Non-pigmented ciliary epithelial cell (primary cell): Measurements from ENCODE around the gene CHTF18.

ENCODE experiments used
- DNase-seq: peaks from one replicate; pipeline ENCODE4 v3.0.0-alpha.2; 2010; ENCODE audit warnings: low read depth

Gene CHTF18

GRCh38 chr16:760545-761343 lies 27.7 kb upstream of the CHTF18 start, which contains the start of gene MSLN:
MSLN (plus strand) TSS chr16:760734; CDS start chr16:762681, 1,947 bp downstream.
- no peak for DNase-seq

DNA sequence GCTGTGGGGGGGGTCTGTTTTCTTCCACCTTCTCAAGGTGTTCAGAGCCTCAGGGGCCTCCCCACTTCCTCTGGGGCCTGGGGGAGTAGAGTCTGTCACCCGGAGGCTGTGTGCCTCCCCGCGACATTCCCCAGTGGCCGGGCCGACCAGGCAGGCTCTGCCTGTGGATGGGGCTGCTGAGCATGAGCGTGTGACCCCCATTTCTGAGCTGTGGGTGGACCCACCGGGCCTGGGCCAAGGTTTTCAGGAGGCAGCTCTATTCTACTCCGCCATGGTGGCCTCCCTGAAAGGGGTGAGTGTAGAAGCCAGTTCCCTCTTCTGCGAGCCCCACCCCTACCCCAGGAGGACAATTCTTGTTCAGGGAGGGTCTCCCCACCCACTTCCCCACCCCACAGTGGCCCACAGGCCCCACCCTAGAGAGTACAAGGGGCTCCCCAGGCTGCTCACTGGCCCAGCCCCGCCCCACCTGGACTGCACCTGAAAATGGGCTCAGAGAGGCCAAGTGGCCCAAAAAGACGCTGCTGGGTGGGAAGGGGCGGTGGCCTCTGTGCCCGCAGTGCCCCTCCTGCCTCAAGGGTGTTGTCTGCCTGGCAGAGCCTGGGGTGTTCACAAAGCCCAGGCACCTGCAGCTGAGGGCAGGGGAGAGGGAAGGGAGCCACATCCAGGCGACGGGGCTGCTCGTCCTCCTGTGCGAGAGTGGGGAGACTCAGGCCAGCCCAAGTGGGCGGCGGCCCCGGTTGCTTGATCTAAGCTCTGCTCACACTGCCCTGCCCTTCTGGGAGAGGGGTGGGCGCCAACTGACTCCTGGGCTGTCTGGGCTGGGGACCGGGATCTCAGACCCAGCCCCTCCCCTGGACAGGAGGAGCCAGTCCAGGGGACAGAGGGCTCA lies 26.6 kb upstream of the CHTF18 start:
- no peak for DNase-seq

DNA sequence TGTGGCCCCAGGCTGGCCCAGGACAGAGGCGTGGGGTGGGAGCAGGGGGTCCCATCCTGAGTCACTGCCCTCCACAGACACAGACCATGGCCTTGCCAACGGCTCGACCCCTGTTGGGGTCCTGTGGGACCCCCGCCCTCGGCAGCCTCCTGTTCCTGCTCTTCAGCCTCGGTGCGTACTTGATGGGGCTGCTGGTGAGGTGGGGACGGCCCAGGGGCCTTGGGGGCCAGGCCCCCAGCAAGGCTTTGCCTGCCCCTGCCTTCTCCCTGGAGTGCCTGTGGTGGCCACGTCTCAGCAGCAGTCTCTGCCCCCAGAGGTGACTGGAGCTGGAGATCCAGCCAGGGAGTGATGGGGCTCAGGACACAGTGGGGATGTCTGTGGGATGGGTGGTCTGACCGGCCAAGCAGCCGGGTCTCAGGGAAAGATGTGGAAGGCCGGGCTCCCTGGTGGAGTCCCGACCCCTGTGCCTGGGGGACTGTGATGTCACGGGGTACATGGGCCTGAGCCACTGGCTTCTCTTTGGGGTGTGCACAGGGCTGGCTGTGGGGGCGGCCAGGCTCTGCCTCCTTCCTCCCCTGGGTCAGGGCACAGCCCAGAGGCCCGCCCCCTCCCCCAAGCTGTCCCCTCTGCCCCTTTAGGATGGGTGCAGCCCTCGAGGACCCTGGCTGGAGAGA lies 25.7 kb upstream of the CHTF18 start:
- no peak for DNase-seq

DNA sequence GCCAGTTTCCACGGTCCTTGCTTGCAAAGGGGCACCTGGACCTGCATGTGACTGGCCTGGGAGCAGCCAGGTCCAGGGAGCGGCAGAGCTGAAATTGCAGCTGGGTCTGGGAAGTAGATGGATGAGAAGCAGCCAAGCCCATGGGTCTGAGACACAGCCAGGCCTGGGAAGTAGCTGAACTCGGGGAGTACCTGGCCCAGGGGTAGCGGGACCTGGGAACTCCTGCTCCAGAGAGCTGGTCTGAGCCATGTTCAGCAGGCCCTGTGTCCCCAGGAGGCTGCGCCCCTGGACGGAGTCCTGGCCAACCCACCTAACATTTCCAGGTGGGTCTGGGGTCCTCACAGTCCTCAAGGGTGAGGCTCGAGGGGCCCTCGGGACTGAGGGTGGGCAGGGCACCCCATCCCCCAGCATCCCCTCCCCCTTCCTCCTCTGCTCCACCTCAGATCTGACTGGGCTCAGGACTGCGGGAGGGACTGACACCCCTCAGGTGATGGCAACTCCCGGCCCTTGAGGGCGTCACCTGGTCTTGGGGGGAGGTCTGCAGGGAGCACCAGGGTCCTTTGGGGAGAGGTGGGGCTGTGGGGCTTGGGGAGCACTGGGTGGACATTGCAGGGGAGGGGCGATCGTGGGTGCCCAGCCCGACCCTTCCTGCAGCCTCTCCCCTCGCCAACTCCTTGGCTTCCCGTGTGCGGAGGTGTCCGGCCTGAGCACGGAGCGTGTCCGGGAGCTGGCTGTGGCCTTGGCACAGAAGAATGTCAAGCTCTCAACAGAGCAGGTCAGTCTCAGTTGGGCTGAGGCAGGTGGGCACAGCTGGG lies 24.8 kb upstream of the CHTF18 start:
- no peak for DNase-seq

- no peak for DNase-seq
Observed at GRCh38 chr16:764184-764750, 24.2 kb upstream of the CHTF18 start.

DNA sequence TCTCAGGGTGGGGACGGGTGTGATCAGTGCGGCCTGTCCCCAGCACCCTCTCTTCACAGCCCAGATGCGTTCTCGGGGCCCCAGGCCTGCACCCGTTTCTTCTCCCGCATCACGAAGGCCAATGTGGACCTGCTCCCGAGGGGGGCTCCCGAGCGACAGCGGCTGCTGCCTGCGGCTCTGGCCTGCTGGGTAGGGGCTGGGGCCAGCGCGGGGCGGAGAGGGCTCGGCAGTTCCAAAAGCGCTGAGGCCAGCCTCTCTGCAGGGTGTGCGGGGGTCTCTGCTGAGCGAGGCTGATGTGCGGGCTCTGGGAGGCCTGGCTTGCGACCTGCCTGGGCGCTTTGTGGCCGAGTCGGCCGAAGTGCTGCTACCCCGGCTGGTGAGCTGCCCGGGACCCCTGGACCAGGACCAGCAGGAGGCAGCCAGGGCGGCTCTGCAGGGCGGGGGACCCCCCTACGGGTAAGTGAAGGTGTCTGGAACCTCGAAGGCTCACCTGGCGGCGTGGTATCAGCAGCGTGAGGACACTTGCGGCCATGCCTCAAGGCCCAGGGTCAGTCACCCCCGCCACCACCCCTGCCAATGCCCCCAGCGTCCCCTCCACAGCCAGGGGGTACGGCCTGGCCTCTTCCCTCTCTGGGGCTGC lies 23.5 kb upstream of the CHTF18 start:
- no peak for DNase-seq

GRCh38 chr16:765488-765865 lies 22.9 kb upstream of the CHTF18 start:
- no peak for DNase-seq

GRCh38 chr16:766008-766819 lies 22.2 kb upstream of the CHTF18 start:
- DNase-seq, result no peak

DNA sequence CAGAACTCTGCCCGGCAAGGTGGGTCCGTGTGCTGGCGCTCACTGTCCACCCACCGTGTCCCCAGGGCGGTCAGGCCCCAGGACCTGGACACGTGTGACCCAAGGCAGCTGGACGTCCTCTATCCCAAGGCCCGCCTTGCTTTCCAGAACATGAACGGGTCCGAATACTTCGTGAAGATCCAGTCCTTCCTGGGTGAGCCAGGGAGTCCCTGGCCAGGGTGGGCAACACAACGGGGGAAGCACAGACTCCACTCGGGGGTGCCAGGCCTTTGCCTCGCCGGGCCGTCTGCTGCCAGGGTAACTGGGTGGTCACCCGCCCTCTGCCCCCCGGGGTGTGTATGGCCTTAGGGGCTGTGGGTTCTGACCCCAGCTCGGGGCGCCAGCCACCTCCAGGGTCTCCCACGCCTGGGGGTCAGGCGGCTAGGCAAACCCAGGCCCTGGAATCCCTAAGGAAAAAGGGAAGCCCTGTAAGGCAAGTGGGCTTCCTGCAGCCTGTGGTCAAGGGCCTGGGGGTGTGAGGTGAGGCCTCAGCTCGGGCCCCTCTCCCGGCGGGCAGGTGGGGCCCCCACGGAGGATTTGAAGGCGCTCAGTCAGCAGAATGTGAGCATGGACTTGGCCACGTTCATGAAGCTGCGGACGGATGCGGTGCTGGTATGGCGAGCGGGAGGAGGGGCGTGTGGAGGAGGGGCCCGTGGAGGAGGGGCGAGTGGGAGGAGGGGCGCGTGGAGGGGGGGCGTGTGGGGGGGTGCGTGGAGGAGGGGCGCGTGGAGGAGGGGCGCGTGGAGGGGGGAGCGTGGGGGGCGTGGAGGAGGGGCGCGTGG lies 21.4 kb upstream of the CHTF18 start:
- DNase-seq, result no peak

- no peak for DNase-seq
Observed at GRCh38 chr16:767743-768235, 20.6 kb upstream of the CHTF18 start.

DNA sequence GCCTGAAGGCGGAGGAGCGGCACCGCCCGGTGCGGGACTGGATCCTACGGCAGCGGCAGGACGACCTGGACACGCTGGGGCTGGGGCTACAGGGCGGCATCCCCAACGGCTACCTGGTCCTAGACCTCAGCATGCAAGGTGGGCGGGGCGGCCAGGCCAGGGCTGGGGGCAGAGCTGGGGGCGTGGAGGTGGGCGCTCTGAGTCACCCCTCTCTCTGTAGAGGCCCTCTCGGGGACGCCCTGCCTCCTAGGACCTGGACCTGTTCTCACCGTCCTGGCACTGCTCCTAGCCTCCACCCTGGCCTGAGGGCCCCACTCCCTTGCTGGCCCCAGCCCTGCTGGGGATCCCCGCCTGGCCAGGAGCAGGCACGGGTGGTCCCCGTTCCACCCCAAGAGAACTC lies 20.0 kb upstream of the CHTF18 start:
- DNase-seq, result no peak

DNA sequence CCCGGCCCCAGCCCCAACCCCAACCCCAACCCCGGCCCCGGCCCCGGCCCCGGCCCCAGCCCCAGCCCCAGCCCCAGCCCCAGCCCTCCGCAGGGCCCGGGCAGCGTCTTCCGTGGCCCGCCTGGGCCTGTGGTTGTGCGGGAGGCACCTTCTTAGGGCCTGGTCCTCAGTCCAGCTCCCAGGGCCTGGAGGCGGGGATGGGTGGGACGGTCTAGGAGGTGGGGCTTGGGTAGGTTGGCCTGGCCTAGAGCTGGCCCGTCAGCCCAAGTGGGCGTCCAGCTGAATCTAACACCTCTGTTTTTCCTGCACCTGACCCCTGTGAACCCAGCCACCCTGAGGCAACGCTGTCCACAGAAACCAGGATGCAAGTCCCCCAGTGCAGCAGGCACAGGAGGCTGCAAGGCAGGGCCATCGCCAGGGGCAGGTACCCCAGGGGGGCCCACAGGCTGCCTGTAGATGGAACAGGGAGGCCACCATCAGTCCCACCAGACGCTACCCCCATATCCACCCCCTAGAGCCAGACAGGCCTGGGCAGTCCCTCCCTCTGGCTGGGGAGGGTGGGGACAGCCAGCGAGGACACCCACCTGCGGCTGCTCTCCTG lies 19.1 kb upstream of the CHTF18 start:
- DNase-seq, result no peak

DNA sequence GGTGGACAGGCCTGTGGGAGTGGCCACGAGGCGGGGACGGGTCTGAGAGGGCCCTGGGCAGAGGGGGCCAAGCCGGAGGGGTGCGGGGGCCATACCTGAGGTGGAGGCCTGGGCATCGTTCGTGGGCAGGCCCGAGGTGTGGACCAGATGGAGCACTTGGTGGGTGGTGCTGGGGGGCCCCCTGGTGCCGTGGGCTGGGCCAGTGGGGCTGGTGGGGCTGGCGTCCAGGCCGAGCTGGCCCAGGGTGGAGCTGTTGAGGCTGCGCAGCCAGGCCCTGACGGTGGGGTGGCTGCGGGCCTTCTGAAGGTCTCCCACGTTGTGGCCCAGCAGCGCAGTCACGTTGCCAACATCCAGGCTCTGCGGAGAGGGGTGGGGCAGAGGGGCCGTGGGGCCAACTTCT lies 18.5 kb upstream of the CHTF18 start:
- DNase-seq, result no peak

- no peak for DNase-seq
Observed at GRCh38 chr16:770411-770810, 18.0 kb upstream of the CHTF18 start.

- DNase-seq, result no peak
Observed at GRCh38 chr16:772959-773358, 15.5 kb upstream of the CHTF18 start.

DNA sequence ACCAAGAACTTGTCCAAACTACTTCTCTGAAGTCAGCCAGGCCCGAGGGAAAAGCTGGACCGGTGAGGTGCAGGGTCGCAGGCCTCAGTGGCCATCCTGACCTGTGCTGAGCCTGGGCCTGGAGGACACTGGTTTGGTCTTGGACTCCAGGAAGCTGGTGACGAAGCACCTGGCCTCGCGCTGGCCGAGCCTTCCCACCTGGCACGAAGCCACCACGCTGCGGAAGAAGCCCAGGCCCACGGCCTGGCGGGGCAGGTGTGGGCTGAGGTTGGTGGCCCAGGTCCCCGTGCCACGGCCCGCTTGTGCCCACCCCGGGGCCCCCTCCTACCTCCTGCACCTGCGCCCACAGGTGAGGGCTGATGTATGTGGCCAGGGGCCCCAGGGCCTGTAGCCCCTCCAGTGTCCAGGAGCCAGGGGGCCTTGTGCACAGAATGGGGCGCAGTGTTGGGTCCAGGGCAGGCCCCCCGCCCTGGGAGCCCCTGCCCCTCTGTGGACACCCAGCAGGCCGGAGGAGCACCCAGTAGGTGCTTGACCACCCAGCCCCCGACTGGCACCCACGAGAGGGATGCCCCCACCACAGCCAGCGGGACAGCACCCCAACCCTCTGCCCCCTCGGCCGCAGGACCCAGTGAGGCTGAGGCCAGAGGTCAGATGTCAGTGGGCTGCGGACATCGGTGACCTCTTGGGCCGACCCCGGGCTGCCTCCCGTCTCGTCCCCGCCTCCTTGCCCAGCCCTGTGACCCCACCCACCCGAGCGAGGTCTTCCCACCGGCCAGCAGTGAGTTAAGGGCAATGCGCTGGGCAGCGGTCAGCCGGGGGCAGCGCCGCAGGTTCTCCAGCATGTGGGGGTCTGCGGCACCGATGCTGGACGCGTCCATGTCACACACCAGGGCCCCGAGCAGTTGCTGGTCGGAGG lies 14.1 kb upstream of the CHTF18 start:
- DNase-seq, result no peak

DNA sequence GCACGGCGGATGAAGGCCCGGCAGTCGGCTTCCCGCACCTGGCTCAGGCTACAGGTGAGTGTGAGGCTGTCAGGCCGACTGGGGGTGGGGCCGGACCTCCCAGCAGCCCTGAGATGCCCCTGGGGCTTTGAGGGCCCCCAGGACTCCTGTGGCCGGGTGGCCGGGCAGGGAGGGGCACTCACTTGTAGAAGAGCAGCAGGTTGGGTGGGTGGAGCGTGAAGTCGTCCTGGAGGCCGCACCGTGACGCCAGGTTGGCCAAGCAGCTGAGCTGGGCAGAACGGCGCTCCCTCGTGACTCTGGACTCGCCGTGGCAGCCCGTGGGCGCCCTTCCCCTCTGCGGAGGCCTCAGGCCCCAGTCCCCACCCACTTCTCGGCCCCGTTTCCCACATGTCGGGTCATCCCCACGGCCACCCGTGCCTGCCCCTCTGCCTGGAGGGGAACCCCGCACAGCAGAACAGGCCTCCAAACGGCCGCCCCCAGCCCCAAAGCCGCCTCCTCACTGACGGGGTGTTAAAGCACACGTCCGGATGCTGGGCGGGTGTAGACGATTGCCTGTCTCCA lies 13.1 kb upstream of the CHTF18 start:
- DNase-seq, result no peak
